HK-2 (cell line): ENCODE measurements around the gene MMP28.

ENCODE experiments used
- DNase-seq: peaks from one replicate; pipeline ENCODE4 v3.0.0-alpha.2; 2018; ENCODE audit not compliant: unreplicated experiment

MMP28 gene

DNA sequence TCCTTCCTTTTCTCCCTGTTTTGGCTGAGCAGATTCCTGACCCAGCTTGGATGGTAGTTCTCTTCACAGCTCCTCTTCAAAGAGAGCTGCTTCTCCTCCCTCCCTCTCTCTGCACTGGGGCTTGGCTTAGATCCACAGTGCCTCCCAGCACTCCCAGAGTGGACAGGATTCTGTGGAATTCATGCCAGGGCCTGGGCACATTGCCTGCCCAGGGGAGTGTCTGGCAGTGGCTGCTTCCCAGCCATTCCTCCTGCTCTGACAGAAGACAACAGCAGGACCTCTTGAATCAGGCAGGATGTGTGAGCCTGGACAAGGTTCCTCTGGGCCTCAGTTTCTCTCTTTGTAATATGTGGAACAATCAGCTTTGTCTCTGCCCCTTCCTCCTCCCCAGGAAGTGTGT is 4.5 kb upstream of the MMP28 start:
- DNase-seq = no peak

DNA sequence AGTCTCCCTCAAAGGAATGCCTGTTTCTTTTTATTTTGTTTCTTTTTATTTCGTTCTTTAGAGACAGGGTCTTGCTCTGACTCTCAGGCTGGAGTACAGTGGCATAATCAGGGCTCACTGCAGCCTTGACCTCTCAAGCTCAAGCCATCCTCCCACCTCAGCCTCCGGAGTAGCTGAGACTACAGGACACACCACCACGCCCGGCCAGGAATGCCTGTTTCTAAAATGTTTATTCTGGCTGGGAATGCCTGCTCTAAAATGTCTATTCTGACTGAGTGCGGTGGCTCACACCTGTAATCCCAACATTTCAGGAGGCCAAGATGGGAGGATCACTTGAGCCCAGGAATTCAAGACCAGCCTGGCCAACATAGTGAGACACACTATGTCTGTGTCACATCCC is 2.5 kb upstream of the MMP28 start:
- no peak for DNase-seq

DNA sequence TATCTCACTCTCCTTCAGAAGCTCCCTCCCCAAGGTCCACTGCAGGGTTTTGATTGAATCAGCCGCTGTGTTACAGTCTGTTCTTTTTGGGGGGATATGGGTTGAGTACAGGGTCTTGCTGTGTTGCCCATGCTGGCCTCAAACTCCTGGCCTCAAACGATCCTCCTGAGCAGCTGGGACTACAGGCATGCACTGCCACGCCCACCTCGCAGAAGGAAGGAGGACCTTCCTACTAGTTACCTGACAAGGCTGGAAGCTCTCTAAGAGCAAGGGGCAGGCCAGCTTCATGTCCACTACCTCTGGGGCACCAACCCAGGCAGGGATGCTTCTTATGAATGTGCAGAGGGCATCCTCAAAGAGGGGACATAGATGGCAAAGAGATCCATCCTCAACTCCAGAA is 1.9 kb upstream of the MMP28 start:
- no peak for DNase-seq

DNA sequence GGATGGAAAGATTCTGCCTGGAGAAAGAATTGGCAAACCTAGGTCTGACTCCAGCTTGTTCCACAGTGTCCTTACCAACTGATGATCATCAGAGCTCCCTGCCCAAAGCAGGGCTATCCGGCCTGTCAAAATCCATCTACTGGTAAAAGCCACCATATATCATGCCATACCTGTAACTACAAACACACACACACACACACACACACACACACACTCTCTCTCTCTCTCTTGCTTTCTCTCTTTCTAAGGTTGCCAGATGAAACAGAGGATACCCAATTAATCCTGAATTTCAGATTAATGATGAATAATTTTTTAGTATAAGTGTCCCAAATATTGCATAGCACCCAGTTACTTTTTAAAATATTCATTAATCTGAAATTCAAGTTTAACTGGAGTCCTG is 1.5 kb upstream of the MMP28 start:
- DNase-seq = no peak

DNA sequence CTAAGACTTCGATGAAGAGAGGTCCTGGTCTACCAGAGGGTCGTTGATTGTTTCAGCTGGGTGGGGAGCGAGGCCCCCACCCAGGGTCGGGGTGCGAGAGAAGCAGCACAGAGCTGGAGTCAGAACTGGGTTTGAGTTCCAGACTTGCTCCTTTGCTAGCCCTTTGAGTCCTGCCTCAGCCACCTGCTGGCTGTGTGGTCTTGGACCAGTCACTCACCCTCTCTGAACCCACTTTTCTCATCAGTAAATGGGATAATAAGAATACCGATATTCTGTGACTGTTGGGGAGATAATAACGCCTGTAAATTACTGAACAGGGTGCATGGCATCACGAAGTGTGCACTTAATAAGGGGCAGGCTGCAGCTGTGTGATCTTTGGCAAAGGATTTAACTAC is 427 bp upstream of the MMP28 start:
- no peak for DNase-seq

DNA sequence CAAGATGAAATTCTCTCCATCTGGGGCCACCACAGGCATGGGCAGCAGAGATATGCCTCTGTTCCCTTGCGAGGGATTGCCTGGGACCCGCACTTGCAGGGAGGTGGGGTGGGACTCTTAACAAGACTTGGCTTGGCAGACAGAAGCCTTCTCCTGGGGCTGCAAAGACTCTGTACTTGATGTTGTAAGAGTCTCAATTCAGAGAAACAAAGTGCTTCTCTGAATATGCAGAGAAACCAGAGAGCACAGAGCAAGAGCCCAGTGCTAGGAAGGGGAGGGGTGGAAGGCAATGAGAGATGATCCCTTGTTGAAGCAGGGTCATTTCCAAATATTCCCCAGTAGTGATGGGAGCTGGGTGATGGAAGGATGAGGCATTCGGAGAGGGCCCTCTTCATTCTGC is 2.2 kb downstream of the MMP28 start:
- DNase-seq = no peak

DNA sequence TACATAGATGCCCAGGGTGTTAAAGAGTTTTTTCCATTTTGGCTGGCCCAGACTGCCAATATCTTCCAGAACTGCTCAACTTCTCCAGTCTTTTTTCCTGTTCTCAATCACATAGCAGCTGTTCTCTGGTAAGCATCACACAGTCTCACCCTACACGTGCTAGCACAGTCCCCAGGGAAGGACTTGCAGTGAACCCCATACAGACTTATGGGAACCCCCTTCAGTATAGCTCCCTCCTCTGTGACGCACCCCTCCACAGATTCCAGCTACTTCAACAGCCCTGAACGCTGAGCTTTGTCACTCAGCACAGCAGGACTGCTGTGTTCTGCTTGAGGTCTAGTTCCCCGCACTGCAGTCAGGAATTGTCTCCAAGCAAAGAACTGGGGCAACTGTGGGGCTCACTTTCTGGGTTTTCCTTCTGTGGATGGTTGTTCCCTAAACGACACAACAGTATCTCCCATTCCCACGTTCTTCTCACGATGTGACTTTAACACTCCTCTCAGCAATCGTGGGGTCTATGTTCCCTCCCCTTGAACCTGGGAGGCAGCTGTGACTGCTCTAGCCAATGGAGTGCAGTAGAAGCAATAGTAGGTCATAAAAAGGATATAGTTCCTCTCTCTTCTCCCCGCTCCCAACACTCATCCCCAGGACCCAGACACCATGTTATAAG is 3.6 kb downstream of the MMP28 start:
- DNase-seq = no peak

DNA sequence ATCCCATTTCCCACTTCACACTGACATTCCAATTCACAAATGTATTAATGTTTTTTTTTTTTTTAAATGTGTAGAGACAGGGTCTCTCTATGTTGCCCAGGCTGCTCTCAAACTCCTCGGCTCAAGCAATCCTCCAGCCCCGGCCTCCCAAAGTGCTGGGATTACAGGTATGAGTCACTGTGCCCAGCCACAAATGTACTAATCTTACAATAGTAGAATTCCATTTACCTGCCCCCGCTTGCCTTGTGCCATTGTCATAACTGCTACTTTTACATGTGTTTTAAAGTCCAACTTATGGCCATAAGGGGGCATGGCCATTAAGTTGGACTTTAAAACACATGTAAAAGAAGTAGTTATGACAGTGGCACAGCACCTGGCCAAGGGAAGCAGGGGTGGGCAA is 4.6 kb downstream of the MMP28 start:
- DNase-seq = no peak

DNA sequence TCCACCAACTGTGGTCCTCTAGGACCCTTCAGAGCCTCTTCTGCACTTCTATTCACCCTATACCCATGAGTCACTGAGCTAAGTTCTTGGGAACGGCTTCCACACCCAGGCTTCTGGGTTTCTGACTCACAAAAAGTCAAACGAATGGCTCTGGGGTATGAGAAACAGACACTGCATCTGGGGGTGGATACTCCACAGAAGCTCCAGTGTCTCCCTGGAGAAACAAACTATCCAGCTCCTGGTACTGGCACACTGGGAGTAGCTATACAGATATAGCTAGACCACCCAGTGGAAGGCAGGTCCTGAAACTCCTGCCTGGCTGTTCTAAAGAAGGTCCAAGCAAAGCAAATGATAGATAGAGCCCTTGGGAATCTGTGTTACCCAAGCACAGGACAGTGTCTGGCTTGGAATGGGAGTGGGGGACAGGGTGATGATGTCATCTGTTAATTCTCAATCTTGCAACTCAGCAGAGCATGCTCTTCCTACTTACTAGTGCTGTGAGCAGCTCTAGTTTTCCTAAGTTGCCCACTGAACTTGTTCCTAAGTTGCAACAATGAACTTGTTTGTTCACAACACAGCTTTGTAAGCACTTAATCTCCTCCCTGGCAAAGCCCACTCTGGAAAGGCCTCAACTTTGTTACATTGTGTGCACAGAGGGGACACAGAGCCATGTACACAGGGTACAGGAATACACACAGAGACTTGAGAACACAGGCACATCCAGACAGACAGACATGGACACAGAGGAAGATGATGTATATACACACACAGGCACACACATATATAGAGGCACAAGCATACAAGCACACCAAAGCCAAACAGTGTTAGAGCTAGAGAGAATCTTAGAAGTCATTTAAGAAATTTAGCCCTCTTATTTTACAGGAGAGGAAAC is 6.7 kb downstream of the MMP28 start:
- peak; percentile 59 for DNase-seq

DNA sequence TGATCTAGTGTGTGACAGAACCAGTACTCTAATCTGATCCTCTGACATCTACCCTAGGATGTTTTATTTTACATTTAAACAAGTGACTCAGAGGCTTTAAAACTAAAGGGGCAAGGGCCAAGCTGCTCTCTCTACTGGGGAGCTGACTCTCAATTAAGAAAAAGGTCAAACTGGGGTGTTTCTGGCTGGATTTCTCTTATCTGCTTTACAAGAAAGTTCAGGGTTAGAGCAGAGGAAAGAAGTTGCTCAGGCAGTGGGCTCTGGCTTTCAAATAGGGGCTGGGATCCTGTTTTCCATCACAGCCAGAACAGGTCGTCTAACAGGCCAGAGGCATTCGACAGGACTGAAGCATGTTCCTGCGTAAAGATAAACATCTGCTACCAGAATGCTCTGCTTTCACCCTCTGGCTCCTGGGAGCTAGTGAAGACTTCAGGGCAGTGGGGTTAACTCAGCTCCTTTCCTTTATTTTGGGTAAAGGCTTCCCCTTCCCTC is 8.5 kb downstream of the MMP28 start:
- no peak for DNase-seq

DNA sequence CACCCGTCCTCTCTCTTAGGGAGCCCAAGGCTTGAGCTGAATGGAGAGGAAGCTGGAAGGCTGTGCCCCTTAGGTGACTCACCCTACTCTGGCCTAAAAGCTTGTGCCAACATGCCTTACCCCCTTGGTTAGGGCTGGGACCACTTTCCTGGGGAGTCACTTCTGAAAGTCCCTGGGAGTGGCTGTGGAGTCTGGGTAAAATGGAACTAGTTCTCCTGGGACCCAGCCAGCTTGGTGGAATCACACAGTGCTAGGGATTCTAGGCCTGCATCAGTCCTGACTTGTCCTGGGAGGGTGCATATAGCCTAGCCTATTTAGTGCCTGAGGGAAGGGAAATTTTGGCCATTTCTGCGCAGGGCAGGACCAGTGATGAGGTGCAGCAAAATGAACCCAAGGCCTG is 10.5 kb downstream of the MMP28 start:
- DNase-seq = no peak

DNA sequence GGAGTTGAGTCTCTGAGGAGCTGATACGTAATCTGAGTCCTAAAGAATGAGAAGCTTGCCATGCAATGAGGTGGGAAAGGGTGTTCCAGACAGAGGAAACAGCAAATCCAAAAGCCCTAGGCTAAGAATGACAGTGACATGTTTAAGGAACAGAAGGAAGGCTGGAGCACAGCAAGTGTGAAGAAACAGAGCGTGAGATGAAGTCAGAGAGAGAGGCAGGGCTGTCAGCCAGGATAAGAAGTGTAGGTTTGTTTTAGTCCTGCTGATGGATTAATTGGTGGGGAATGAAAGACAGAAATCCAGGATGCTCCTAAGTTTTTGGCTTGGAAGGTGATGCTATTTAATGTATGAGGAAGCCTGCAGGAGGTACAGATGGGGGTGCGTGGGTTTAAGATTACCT is 14.5 kb downstream of the MMP28 start:
- DNase-seq = no peak

DNA sequence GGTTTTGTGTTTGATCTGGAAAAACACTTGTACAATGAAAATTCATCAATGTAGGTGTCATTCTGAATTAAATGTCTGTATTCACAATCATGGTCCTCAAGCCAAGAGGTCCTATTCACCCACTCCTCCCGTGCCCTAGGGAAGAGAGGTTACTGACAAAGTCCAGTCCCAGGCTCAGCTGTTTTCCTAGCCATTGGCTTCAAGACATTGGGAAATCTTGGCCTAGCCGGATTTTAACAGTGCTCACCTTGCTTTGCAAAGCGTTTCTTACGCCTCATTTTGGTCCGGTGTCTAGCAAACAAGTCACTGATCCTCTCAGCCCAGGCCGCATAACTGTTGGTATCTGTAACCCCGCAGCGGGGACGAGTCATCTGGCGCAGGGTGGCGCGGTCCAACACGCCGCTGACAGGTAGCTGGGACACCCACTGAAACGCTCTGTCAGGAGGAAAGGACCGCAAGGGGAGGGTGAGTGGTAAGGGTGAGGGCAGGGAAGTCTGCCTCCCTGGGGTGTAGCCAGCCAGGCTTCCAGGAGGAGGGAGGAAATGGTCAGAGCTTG is 16.7 kb downstream of the MMP28 start:
- peak; percentile 41 for DNase-seq

DNA sequence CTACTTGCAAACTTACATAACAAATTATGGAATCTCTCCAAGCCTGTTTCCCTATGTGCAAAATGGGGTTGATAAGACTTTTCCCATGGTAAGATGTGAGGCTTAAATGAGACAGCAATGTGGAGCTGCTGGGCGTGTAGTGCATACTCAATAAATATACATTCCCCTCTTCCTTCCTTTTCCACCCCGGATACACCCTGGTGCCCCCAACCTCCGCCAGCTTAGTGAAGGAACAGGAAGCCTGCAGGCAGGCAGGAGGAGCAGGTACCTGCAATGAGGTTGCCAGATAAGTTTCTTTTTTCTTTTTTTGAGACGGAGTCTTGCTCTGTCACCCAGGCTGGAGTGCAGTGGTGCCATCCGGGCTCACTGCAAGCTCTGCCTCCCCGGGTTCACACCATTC is 19.9 kb downstream of the MMP28 start:
- no peak for DNase-seq

DNA sequence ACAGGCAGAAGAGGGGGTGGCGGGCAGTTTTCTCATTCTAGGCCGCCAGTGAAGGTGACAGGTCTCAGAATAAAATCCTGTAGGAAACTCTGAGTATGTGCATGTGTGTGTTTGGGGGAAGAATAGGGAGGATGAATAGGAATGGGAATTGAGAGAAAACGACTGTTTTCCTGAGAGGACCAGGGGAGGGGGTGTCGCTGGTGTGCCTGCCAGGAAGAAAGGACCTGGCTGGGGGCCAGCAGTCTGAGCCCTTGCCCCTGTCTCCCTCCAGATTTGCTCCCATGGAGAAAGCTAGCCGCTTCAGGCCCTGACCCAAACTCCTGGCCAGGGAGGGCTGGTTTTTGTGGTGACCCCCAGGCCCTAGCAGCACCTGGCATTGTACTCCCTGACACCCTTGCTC is 20.4 kb downstream of the MMP28 start:
- DNase-seq = no peak

DNA sequence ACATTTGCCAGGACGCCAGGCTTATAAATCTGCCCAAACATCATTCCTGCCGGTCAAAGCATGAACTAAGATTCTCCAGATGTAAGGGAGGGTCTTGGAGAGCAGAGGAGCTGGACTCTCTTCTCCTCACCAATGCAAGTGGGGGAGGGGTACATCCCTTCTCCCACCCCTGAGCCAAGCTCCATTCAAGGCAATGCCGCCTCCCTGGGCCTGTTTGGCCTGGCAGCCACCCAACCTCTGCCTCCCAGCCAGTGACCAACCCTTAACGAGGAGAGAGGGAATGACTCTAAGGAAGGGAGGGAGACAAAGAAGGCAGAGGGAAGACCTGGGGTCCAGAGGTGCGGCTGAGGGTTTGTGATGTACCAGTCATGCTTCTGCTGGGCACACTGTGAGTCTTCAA is 20.9 kb downstream of the MMP28 start:
- no peak for DNase-seq

DNA sequence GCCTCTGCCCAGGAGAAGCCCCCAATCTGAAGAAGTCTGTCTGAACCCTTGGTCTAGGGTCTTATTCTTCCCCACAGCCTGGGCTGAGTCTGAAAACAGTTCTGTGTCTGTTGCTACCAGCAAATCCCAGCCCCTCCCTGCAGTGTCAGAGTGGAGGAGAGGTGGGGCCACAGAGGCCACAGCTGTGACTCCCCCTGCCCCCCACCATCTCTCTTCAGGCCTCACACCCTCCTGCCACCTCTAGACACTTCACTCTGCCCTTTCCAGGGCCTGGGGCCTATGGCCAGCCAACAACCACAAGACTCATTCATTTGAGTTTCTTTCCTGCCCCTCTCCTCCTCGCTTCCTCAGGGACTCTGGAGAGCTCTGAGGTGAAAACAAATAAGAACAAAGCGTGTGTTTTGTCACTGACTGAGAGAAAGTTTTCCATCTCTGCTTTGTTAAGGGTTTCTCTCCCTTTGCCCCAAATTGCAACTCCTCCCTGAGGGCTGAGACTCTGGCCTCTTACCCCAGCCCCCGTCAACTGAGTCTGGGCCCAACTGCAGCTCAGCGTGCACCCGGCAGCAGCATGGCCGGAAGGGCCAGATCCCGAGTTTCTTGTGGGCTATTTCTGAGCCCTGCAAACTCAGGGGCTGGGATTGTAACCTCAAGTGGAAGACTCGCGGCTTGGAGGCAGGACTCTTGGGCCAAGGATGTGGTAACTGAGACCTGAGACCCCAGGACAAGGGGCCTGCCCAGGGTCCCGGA is 21.6 kb downstream of the MMP28 start:
- no peak for DNase-seq

DNA sequence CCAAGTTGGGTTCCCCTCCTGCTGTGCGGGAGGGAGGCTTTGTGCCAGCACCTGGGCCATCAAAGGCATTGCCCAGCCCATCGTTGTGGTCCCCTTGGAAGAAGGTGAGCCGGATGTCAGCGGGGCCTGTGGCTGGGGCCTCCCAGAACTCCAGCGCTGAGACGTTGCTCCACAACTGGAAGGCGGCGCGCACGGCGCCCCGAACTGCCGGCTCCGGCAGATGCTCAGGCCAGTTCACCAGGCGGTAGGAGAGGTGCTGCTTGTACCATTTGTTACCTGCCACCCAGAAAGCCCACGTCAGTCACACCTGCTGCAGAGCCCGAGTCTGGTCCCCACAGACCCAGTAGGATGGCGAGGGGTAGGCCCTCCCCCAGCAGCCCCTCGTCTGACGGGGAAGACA is 22.3 kb downstream of the MMP28 start:
- DNase-seq = no peak

DNA sequence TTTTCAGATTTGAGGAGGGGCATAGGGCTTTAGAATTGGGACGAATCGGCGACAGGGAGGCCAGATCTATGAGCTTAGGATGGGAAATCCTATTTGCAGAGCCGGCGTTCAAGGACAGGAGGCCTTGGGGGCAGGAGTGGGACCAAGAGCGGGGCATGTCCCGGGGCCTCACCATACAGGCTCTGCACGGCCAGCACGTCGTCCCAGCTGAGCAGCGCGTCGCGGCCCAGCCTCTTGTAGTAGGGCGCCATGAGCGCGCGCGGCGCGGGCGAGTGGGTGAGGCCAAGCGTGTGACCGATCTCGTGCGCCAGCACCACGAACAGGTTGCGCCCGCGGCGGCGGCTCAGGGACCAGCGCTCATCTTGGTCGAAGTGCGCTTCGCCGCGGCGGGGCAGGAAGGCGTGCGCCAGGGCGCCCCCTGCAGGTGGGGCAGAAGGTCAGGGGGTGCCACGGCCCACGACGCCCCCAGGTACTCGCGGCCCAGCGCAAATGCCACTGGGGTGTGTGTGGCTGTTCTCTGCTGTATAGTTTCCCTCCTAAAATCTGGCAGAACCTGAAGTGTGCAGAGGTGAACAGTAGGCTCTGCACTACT is 25.4 kb downstream of the MMP28 start:
- DNase-seq = no peak

DNA sequence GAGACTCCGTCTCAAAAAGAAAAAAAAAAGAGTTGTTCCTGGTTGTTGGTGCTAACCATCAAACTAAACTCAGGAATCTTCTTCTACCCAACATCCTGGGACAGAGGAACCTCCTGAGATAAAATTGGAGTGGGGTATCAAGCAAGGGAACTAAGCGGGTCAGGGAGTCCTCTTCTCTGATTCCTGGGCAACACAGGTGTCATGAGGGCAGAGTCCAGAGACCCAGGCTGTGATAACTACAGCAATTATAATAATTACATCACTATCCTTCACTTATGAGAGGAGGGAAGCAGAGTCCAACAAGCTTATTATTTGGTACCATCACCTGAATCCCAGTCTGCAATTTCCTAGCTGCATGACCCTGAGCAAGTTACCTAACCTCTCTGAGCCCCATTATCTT is 26.6 kb downstream of the MMP28 start:
- DNase-seq = no peak

DNA sequence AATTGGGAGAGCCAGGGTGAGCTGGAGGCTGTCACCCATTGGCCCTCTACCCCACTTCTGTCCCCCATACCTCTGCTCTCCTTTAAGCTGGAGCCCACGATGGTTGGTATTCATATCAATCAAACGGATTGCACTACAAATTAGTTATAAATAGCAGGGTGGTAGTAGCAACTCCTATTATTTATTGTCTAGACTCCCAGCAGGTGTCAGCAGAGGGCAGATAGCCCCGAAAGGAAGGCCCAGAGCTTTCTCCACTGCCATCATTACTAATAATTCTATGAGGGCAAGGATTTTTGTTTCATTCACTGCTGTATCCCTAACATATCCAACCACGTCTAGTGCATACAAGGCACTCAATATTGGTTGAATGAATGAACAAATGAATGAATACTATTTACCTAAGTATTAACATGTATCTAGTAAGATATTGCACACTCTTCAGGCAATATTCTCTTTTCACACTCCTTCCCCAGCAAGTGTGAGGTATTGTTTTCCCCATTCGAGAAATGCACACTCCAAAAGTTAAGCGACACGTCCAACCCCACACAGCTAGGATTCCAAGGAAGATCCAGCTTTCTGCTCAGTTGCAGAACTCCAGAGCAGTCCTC is 28.4 kb downstream of the MMP28 start:
- no peak for DNase-seq

DNA sequence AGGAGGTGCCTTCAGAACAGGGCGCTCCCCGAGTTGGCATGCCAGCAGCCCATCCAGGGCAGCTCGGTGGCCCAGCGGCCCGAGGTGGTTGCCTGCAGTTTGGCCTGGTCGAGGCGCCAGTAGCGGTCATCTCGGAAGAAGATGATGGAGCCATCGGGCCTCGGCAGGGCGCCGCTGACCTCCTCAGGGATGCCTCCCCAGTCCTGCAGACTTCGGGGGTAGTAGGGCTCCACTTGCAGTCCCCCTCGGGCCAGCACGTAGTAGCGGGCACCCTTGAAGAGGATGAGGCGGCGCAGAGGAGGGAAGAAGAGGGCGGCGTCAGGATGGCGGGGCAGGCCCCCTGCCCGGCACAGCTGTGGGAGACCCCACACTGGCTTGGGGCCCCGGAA is 29.0 kb downstream of the MMP28 start:
- no peak for DNase-seq
